ENCODE measurements around the gene IL3. TPM values are rescaled to one million over a fixed set of nuclear protein-coding genes. Genes with fewer than 3 reads are reported as not detected.

Gene IL3
- total and polyA plus RNA-seq, 2 experiments from 2014 or later = not detected

DNA sequence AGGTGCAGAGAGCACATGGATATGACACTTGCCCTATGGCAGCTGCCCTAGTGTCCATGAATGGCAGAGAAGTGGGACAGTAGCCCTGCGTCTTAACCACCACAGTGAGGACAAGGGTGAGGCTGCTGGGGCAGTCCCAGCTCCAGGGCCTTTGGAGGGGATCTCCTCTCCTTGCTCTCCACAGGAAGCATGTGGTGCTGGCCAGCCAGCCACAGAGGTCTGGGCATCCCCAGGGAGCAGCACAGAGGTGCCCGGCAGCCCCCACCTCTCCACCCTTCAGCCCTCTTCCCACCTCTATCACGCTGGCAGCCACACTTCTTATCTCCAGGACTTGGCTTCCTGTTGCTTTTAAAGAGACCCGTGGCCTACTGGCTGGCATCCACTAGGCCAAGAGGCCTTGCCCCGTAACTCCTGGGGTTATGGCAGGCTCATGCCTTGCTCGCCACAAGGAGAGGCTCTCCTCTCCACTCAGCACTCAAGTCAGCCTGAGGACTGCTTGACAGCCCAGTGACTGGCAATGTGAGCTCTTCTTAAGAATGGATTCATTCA is 35.0 kb downstream of the IL3 start:
- H3K4me3 ChIP-seq = no peak overlapping the region
- no peaks in the 10 kb centered on the region for H4K20me1 ChIP-seq (ENCODE audit: insufficient read depth)
- H3K27me3 ChIP-seq (replicated peaks; ENCODE audit: insufficient read depth) = no peaks in the 10 kb centered on the region
- H3K4me2 ChIP-seq (ENCODE audit: unreplicated experiment) = peak overlapping the region; percentile 73
- H3K9ac ChIP-seq = peak overlapping the region; percentile 76
- H3K79me2 ChIP-seq (ENCODE audit: insufficient read depth) = no peaks in the 10 kb centered on the region
- no peaks in the 10 kb centered on the region for H3K9me3 ChIP-seq (ENCODE audit: low read depth)
- peaks cover 34% of the 10 kb centered on the region for H3F3A ChIP-seq (ENCODE audit: insufficient read depth)
- peak overlapping the region; percentile 94 for H3K27ac ChIP-seq
- TF ChIP-seq EZH2 (IDR thresholded peaks at IDR 0.05; ENCODE audit: insufficient read depth, poor library complexity, severe bottlenecking) = no peak
- TF ChIP-seq EZH2phosphoT487 (IDR thresholded peaks at IDR 0.05; ENCODE audit: insufficient read depth, low read depth) = no peak
- WGBS, 2 experiments (ENCODE audit: low coverage in 1 of 2, low lambda C conversion rate in 2 of 2, missing lambda C conversion rate in 2 of 2) = 82 to 89% methylated on average over 6 of the region's 6 CpGs
- H3K36me3 ChIP-seq (ENCODE audit: low read depth) = no peaks in the 10 kb centered on the region
- H3K9me2 ChIP-seq (ENCODE audit: insufficient read depth) = no peaks in the 10 kb centered on the region
- no peak for DNase-seq
- in situ Hi-C loops (cut with MboI) = no loop called here
- H2AFZ ChIP-seq = no peak overlapping the region
- H3K4me1 ChIP-seq (ENCODE audit: insufficient read depth) = peaks cover 45% of the 10 kb centered on the region

DNA sequence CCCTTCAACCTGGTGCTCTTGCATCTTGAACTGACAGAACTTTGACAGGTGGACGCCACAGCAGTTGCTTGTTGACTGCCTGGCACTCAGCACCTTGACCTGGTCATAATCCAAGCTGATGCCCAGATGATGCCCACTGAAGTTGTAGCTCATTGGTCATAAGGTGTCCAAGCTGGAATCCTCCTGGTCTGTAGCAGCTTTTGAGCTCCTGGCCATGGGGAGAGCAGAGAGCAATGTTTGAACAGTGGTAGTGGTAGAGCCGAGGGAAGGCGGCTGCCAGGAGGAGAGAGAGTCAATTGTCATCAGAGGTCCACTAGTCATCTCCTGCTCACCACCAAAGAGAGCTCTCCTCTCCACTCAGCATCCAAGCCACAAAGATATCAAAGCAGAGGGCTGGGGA is 36.4 kb downstream of the IL3 start:
- H3K36me3 ChIP-seq (ENCODE audit: low read depth) = no peaks in the 10 kb centered on the region
- 94 to 98% methylated on average over 3 of the region's 3 CpGs for WGBS, 2 experiments (ENCODE audit: low coverage in 1 of 2, low lambda C conversion rate in 2 of 2, missing lambda C conversion rate in 2 of 2)
- no peak overlapping the region for H3K4me3 ChIP-seq
- peaks cover 29% of the 10 kb centered on the region for H3F3A ChIP-seq (ENCODE audit: insufficient read depth)
- no peak overlapping the region for H3K27ac ChIP-seq
- H3K27me3 ChIP-seq (replicated peaks; ENCODE audit: insufficient read depth) = no peaks in the 10 kb centered on the region
- no peak overlapping the region for H3K4me2 ChIP-seq (ENCODE audit: unreplicated experiment)
- no peak overlapping the region for H3K9ac ChIP-seq
- no peak overlapping the region for H2AFZ ChIP-seq
- no peaks in the 10 kb centered on the region for H4K20me1 ChIP-seq (ENCODE audit: insufficient read depth)
- H3K9me3 ChIP-seq (ENCODE audit: low read depth) = no peaks in the 10 kb centered on the region
- H3K9me2 ChIP-seq (ENCODE audit: insufficient read depth) = no peaks in the 10 kb centered on the region
- DNase-seq = no peak
- TF ChIP-seq EZH2phosphoT487 (IDR thresholded peaks at IDR 0.05; ENCODE audit: insufficient read depth, low read depth) = no peak
- TF ChIP-seq EZH2 (IDR thresholded peaks at IDR 0.05; ENCODE audit: insufficient read depth, poor library complexity, severe bottlenecking) = no peak
- peaks cover 45% of the 10 kb centered on the region for H3K4me1 ChIP-seq (ENCODE audit: insufficient read depth)
- H3K79me2 ChIP-seq (ENCODE audit: insufficient read depth) = no peaks in the 10 kb centered on the region
- in situ Hi-C loops (cut with MboI) = no loop called here

DNA sequence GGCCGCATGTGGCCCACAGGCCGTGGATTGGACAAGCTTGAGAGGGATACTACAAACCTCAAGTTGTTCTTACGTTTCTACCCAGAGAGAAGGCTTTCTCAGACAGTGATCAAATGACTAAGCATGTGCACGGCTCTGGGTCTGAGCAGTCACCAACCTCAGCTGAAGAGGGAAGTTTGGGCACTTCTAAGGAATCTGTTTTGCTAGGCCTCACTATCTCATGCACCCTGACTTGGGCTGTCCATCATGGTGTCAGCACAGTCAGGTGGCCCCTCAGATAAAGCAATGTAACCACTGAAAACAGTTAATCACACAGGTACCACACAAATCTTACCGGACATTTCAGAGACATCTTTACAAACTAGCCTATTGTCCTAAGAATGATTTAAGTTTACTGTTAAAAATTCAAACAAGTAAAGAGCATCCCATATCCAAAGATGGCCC is 37.7 kb downstream of the IL3 start:
- Histone ChIP-seq H3F3A (ENCODE audit: insufficient read depth) (peaks cover 29% of the 10 kb centered on the region), H3K9ac (peak overlapping the region; percentile 55), H3K9me2 (ENCODE audit: insufficient read depth) (no peaks in the 10 kb centered on the region), H3K4me1 (ENCODE audit: insufficient read depth) (peaks cover 56% of the 10 kb centered on the region), H3K36me3 (ENCODE audit: low read depth) (no peaks in the 10 kb centered on the region), H2AFZ (no peak overlapping the region), H3K27ac (peak overlapping the region; percentile 81), H3K4me3 (no peak overlapping the region), H4K20me1 (ENCODE audit: insufficient read depth) (no peaks in the 10 kb centered on the region), H3K27me3 (replicated peaks; ENCODE audit: insufficient read depth) (no peaks in the 10 kb centered on the region), H3K79me2 (ENCODE audit: insufficient read depth) (no peaks in the 10 kb centered on the region), H3K4me2 (ENCODE audit: unreplicated experiment) (peak overlapping the region; percentile 52), H3K9me3 (ENCODE audit: low read depth) (no peaks in the 10 kb centered on the region)
- peak; percentile 79 for DNase-seq
- WGBS, 2 experiments (ENCODE audit: low coverage in 1 of 2, low lambda C conversion rate in 2 of 2, missing lambda C conversion rate in 2 of 2) = 62 to 63% methylated on average over 5 of the region's 5 CpGs
- in situ Hi-C loops (cut with MboI) = no loop called here
- no peak for TF ChIP-seq EZH2 (IDR thresholded peaks at IDR 0.05; ENCODE audit: insufficient read depth, poor library complexity, severe bottlenecking)
- no peak for TF ChIP-seq EZH2phosphoT487 (IDR thresholded peaks at IDR 0.05; ENCODE audit: insufficient read depth, low read depth)

DNA sequence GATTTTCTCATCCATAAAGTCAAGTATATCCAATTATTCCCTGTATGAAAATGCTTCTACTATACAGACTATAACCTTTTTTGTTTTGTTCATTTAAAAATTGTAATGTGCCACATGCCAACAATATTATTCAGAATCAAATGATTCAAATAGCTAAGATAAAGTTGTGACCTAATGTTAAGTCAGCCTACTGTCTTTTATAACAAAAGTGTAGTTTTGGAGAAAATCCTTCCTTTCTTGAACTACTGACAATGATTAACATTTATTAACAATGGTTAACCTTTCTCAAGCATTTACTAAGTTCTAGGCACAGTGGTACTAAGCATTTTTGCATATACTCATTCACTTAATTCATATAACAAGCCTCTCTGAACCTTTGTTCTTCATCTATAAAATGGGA is 38.2 kb downstream of the IL3 start:
- no peaks in the 10 kb centered on the region for H3K79me2 ChIP-seq (ENCODE audit: insufficient read depth)
- H2AFZ ChIP-seq = no peak overlapping the region
- H3K27me3 ChIP-seq (replicated peaks; ENCODE audit: insufficient read depth) = no peaks in the 10 kb centered on the region
- no peaks in the 10 kb centered on the region for H4K20me1 ChIP-seq (ENCODE audit: insufficient read depth)
- no peak overlapping the region for H3K4me3 ChIP-seq
- peaks cover 60% of the 10 kb centered on the region for H3K4me1 ChIP-seq (ENCODE audit: insufficient read depth)
- H3K36me3 ChIP-seq (ENCODE audit: low read depth) = no peaks in the 10 kb centered on the region
- peak overlapping the region; percentile 52 for H3K4me2 ChIP-seq (ENCODE audit: unreplicated experiment)
- in situ Hi-C loops (cut with MboI) = no loop called here
- H3K9me2 ChIP-seq (ENCODE audit: insufficient read depth) = no peaks in the 10 kb centered on the region
- DNase-seq = peak; percentile 63
- no peaks in the 10 kb centered on the region for H3K9me3 ChIP-seq (ENCODE audit: low read depth)
- H3F3A ChIP-seq (ENCODE audit: insufficient read depth) = peaks cover 29% of the 10 kb centered on the region
- no peak for TF ChIP-seq EZH2phosphoT487 (IDR thresholded peaks at IDR 0.05; ENCODE audit: insufficient read depth, low read depth)
- TF ChIP-seq EZH2 (IDR thresholded peaks at IDR 0.05; ENCODE audit: insufficient read depth, poor library complexity, severe bottlenecking) = no peak
- peak overlapping the region; percentile 81 for H3K27ac ChIP-seq
- H3K9ac ChIP-seq = peak overlapping the region; percentile 55
